NCI-H2227 (cell line): ENCODE results near the gene NTM.
"Not testable (repeated sequence)": the region's sequence is repeated elsewhere in the genome, so short reads cannot be mapped to it uniquely, and the experiment has no call there.

ENCODE experiments used
- DNase-seq: peaks from one replicate; lab custom pipeline; 2025; ENCODE audit not compliant: unreplicated experiment; lab: John Stamatoyannopoulos, UW

Gene NTM

GRCh38 chr11:131488238-131488637 lies 117.8 kb downstream of the NTM start:
- DNase-seq, result no peak

- no peak for DNase-seq
Observed at GRCh38 chr11:131491503-131491902, 121.1 kb downstream of the NTM start.

- no peak for DNase-seq
Observed at GRCh38 chr11:131495423-131495822, 125.0 kb downstream of the NTM start.

- DNase-seq, result not testable (repeated sequence)
Observed at GRCh38 chr11:131497686-131498085, 127.3 kb downstream of the NTM start.

- DNase-seq, result no peak
Observed at GRCh38 chr11:131498631-131499160, 128.3 kb downstream of the NTM start.

- DNase-seq, result no peak
Observed at GRCh38 chr11:131499199-131499598, 128.8 kb downstream of the NTM start.

GRCh38 chr11:131503017-131503416 lies 132.6 kb downstream of the NTM start:
- no peak for DNase-seq

GRCh38 chr11:131504199-131504949 lies 134.0 kb downstream of the NTM start:
- DNase-seq, result no peak

- DNase-seq, result no peak
Observed at GRCh38 chr11:131506348-131506747, 135.9 kb downstream of the NTM start.

- no peak for DNase-seq
Observed at GRCh38 chr11:131510662-131511061, 140.2 kb downstream of the NTM start.

- peak; percentile 14 for DNase-seq
Observed at GRCh38 chr11:131511794-131512193, 141.4 kb downstream of the NTM start.

- no peak for DNase-seq
Observed at GRCh38 chr11:131512228-131512627, 141.8 kb downstream of the NTM start.

- DNase-seq, result no peak
Observed at GRCh38 chr11:131514062-131514461, 143.6 kb downstream of the NTM start.

GRCh38 chr11:131518305-131518838 lies 148.0 kb downstream of the NTM start:
- peak; percentile 10 for DNase-seq

- no peak for DNase-seq
Observed at GRCh38 chr11:131522851-131523250, 152.4 kb downstream of the NTM start.

GRCh38 chr11:131530407-131530806 lies 160.0 kb downstream of the NTM start:
- DNase-seq, result no peak

GRCh38 chr11:131533149-131533548 lies 162.7 kb downstream of the NTM start:
- no peak for DNase-seq

- DNase-seq, result no peak
Observed at GRCh38 chr11:131533998-131534397, 163.6 kb downstream of the NTM start.

GRCh38 chr11:131534611-131535010 lies 164.2 kb downstream of the NTM start:
- no peak for DNase-seq

GRCh38 chr11:131536159-131536558 lies 165.7 kb downstream of the NTM start:
- DNase-seq, result no peak

GRCh38 chr11:131537196-131537595 lies 166.8 kb downstream of the NTM start:
- DNase-seq, result no peak

- no peak for DNase-seq
Observed at GRCh38 chr11:131537748-131538147, 167.3 kb downstream of the NTM start.

GRCh38 chr11:131538322-131538721 lies 167.9 kb downstream of the NTM start:
- no peak for DNase-seq
